ENCODE results near the gene MPP3. TPM values are rescaled to one million over a fixed set of nuclear protein-coding genes. Genes with fewer than 3 reads are reported as not detected.

MPP3 gene
- total and polyA plus RNA-seq, 9 of the 15 experiments (the other 6 are each of a cell fraction or from before 2014, with no cell fraction given) = 0.41 to 10.4 (median 4.5) TPM

DNA sequence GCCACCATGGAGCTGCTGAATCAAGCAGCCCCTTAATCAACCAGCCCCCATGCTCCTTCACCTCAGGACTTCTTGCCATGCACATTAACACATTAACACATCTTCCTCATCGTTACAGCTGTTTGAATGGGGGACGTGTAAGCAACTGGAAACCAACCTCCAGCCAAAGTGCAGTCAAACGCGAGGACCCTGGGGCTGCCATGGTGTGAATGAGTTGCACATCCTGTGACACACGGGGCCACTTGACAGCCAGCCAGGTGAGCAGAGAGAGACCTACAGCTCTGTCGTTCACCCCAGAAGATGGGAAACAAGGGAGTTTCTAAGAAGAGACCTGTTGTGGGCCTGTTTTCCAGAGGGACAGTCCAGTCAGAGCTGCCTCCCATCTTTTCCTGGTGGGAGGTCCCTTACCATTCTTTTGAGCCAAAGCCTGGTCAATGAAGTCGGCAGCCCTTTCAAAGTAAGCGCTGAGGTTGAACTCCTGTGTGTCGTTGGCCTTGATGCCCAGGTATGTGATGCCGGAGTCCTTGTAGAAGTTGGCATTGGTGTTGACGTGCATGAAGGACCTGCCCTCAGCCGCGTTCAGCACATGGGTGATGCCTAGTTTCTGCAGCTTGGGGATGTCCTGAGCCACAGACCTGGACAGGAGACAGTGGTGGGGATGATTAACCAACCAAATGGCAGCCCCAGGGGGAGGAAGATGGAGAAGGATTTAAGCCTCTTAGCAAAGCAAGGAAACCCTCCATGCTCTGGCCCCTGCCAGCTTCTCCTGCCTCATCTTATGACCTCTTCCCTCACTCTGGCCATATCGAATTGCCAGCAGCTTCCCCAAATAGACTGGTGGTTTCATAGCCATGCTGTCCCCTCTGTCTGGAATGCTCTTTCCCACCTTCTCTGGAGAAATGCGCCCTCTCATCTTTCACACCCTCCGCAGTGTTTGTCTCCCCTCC is 58.4 kb downstream of the MPP3 start:
- ChIA-PET POLR2A (interaction anchor here (0.6 to 1.5 kb wide), 3 partner anchors 11 to 70 kb away, joined by 3 read pairs; no protein-coding TSS in a partner anchor), CTCF (ENCODE audit: low intra/inter-chr PET ratio) (no interaction called here)
- FAIRE-seq (no peak), ATAC-seq (no peak), DNase-seq (ENCODE audit: extremely low read depth in 1 of 4, low spot score in 3 of 4) (no peak)
- BruUV-seq (replicated peaks) = no TSS peak
- Histone ChIP-seq H3K9me1 (ENCODE audit: control insufficient read depth, insufficient read depth, low read length) (peaks cover 3% of the 10 kb centered on the region), H3K4me3 (no peak overlapping the region), H3K9ac (ENCODE audit: insufficient read depth in 1 of 2, low read depth in 2 of 2, low read length in 2 of 2) (no peak overlapping the region), H3K9me3 (replicated peaks; ENCODE audit: control insufficient read depth, insufficient read depth, low read depth, low read length) (no peaks in the 10 kb centered on the region), H4K20me1 (replicated peaks; ENCODE audit: control insufficient read depth, insufficient read depth, low read length) (no peaks in the 10 kb centered on the region; the same call in 1 of the 2 replicates), H3K79me2 (ENCODE audit: control insufficient read depth, insufficient read depth, low read length) (no peaks in the 10 kb centered on the region), H3K27me3 (ENCODE audit: control insufficient read depth in 2 of 2, insufficient read depth in 2 of 2, low read length in 2 of 2) (peaks cover 1 to 3% of the 10 kb centered on the region in 2 experiments), H3K4me1 (replicated peaks in 1 of 2; ENCODE audit: control insufficient read depth in 2 of 2, insufficient read depth in 2 of 2, low read length in 2 of 2) (peaks cover 5 to 19% of the 10 kb centered on the region in 2 experiments; a peak in 4 of 5 replicates), H2AFZ (ENCODE audit: low read depth, low read length) (no peak overlapping the region), H3K36me3 (ENCODE audit: control insufficient read depth, insufficient read depth, low read length) (peaks cover 32% of the 10 kb centered on the region; the same call in 2 of the 3 replicates), H3K4me2 (ENCODE audit: insufficient read depth, low read length) (no peak overlapping the region), H3K27ac (ENCODE audit: extremely low read depth, low read depth, low read length) (no peak overlapping the region)
- intact Hi-C loops (cut with micrococcal nuclease) = no loop called here
- in situ Hi-C loops (cut with MboI) = no loop called here
- TF ChIP-seq SOX6 (IDR thresholded peaks at IDR 0.05) (no peak), IFI16 (CRISPR knock-in tag; IDR thresholded peaks at IDR 0.05) (no peak), BACH1 (tag; IDR thresholded peaks at IDR 0.05) (no peak), HNRNPLL (IDR thresholded peaks at IDR 0.05; ENCODE audit: low read depth, low read length, poor library complexity, severe bottlenecking) (no peak), KAT2B (IDR thresholded peaks at IDR 0.05; ENCODE audit: low read depth, low read length) (no peak), SIRT6 (IDR thresholded peaks at IDR 0.05; ENCODE audit: low read depth, low read length) (no peak), TSC22D4 (tag; IDR thresholded peaks at IDR 0.05) (no peak), ZFP30 (CRISPR knock-in tag; IDR thresholded peaks at IDR 0.05; ENCODE audit: borderline replicate concordance) (no peak), TAF7 (tag; IDR thresholded peaks at IDR 0.05) (no peak), TCFL5 (CRISPR knock-in tag; conservative IDR thresholded peaks at IDR 0.05) (no peak), TRIM24 (IDR thresholded peaks at IDR 0.05) (no peak), HDAC8 (tag; IDR thresholded peaks at IDR 0.05) (no peak), ZNF224 (CRISPR knock-in tag; IDR thresholded peaks at IDR 0.05) (no peak), RNF2 (IDR thresholded peaks at IDR 0.05) (no peak), TRIM28 (IDR thresholded peaks at IDR 0.05) (no peak), TCF7L2 (IDR thresholded peaks at IDR 0.05; ENCODE audit: low read depth, low read length) (no peak)
- TF ChIP-seq, protein P1, sequence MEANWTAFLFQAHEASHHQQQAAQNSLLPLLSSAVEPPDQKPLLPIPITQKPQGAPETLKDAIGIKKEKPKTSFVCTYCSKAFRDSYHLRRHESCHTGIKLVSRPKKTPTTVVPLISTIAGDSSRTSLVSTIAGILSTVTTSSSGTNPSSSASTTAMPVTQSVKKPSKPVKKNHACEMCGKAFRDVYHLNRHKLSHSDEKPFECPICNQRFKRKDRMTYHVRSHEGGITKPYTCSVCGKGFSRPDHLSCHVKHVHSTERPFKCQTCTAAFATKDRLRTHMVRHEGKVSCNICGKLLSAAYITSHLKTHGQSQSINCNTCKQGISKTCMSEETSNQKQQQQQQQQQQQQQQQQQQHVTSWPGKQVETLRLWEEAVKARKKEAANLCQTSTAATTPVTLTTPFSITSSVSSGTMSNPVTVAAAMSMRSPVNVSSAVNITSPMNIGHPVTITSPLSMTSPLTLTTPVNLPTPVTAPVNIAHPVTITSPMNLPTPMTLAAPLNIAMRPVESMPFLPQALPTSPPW (CRISPR knock-in tag; IDR thresholded peaks at IDR 0.05) = no peak
- 83% methylated on average over 16 of the region's 16 CpGs for WGBS (ENCODE audit: insufficient coverage, low coverage, missing lambda C conversion rate)

Measured in K562 (cell line).